Fibroblast of lung (primary cell): ENCODE measurements around the gene ATG7. TPM values are rescaled to one million over a fixed set of nuclear protein-coding genes. Genes with fewer than 3 reads are reported as not detected.

Experiments used
- DNase-seq, 2 donors: peaks; one replicate each; pipeline versions ENCODE4 v3.0.0 to v3.0.0-alpha.2; 2010; ENCODE audit warnings: low read depth in 2 of 2
- H2AFZ ChIP-seq: 2 replicates; pipeline ENCODE4 v1.5.1; 2012; ENCODE audit warnings: low read length, control low read depth, inconsistent platforms
- H3K27ac ChIP-seq: 2 replicates; pipeline ENCODE4 v1.5.1; 2011; ENCODE audit warnings: low read length, control low read depth; ENCODE audit not compliant: insufficient read depth
- H3K27me3 ChIP-seq: 2 replicates; pipeline ENCODE4 v1.5.1; 2011; ENCODE audit warnings: mild to moderate bottlenecking, low read length; ENCODE audit not compliant: control insufficient read depth, insufficient read depth
- H3K36me3 ChIP-seq: 2 replicates; pipeline ENCODE4 v1.5.1; 2011; ENCODE audit warnings: low read length; ENCODE audit not compliant: control insufficient read depth, insufficient read depth
- H3K4me1 ChIP-seq: 2 replicates; pipeline ENCODE4 v1.5.1; 2011; ENCODE audit warnings: low read length; ENCODE audit not compliant: control insufficient read depth, insufficient read depth; ENCODE audit errors: extremely low read depth
- H3K4me2 ChIP-seq: 2 replicates; pipeline ENCODE4 v1.5.1; 2011; ENCODE audit warnings: low read length, control low read depth; ENCODE audit not compliant: insufficient read depth; ENCODE audit errors: extremely low read depth
- H3K4me3 ChIP-seq, 4 experiments: fragments of 200-600 bp in 1 of 4; sonication (generic) in 1 of 4; replicated peaks in 1 of 4; 2 replicates each; pipeline ENCODE4 v1.5.1; 2011 to 2016; ENCODE audit warnings: low read length in 4 of 4, low read depth in 3 of 4, mild to moderate bottlenecking in 3 of 4, control low read depth in 2 of 4, inconsistent platforms in 1 of 4, mixed read lengths in 1 of 4; ENCODE audit not compliant: insufficient read depth in 1 of 4; ENCODE audit errors: control extremely low read depth in 1 of 4
- H3K79me2 ChIP-seq: 2 replicates; pipeline ENCODE4 v1.5.1; 2012; ENCODE audit warnings: mild to moderate bottlenecking, low read length, inconsistent platforms; ENCODE audit not compliant: control insufficient read depth, insufficient read depth
- H3K9ac ChIP-seq: 2 replicates; pipeline ENCODE4 v1.5.1; 2011; ENCODE audit warnings: mild to moderate bottlenecking, low read length, control low read depth; ENCODE audit not compliant: insufficient read depth
- H3K9me3 ChIP-seq: 2 replicates; pipeline ENCODE4 v1.5.1; 2012; ENCODE audit warnings: low read depth, low read length; ENCODE audit not compliant: control insufficient read depth, insufficient read depth
- H4K20me1 ChIP-seq: 2 replicates; pipeline ENCODE4 v1.5.1; 2011; ENCODE audit warnings: low read length; ENCODE audit not compliant: control insufficient read depth, insufficient read depth; ENCODE audit errors: extremely low read depth
- CTCF ChIP-seq, 2 donors: IDR thresholded peaks in 1 of 2; conservative IDR thresholded peaks in 1 of 2; 1 replicate in 1 of 2; 2 replicates in 1 of 2; pipeline ENCODE4 v1.5.1; 2011 to 2012; ENCODE audit warnings: low read length in 2 of 2, control low read depth in 1 of 2, inconsistent platforms in 1 of 2, low read depth in 1 of 2, mild to moderate bottlenecking in 1 of 2
- EZH2 ChIP-seq: IDR thresholded peaks from 2 replicates; pipeline ENCODE4 v1.5.1; 2012; ENCODE audit warnings: low read length, control low read depth, mild to moderate bottlenecking; ENCODE audit errors: missing control alignments
- polyA plus RNA-seq, 2 donors: library from polyadenylated mRNA; depleted of rRNA in 1 of 2; stranded (reverse) in 1 of 2; unstranded in 1 of 2; fragments of >200 nt; gene quantifications; 2 replicates each; pipeline ENCODE4 v1.2.1, GENCODE V29; 2011 to 2012; ENCODE audit warnings: missing spikeins in 1 of 2
- total RNA-seq: library from RNA; depleted of rRNA; stranded (reverse); fragments of >200 nt; gene quantifications from 2 replicates; pipeline ENCODE4 v1.2.1, GENCODE V29; 2014

Gene ATG7
- total and polyA plus RNA-seq, 2 donors (not counting 1 experiment from before 2014, with no cell fraction given), result 50.8 to 56.5 TPM

GRCh38 chr3:11236588-11237461 is 35.4 kb upstream of the ATG7 start:
- no peaks in the 10 kb centered on the region for H3K9me3 ChIP-seq
- H2AFZ ChIP-seq, result no peak overlapping the region
- H4K20me1 ChIP-seq, result no peaks in the 10 kb centered on the region
- H3K9ac ChIP-seq, result no peak overlapping the region
- H3K4me2 ChIP-seq, result no peak overlapping the region
- peaks cover 7% of the 10 kb centered on the region for H3K4me1 ChIP-seq
- no peaks in the 10 kb centered on the region for H3K27me3 ChIP-seq
- TF ChIP-seq CTCF (conservative IDR thresholded peaks at IDR 0.05 in 1 of 2, IDR thresholded peaks at IDR 0.05 in 1 of 2; ENCODE audit: low read depth in 1 of 2, low read length in 2 of 2) (peak; percentile 59 to 74), EZH2 (no peak)
- H3K36me3 ChIP-seq, result no peaks in the 10 kb centered on the region
- H3K4me3 ChIP-seq, result no peak overlapping the region
- peak; percentile 48 to 58 for DNase-seq
- peak overlapping the region; percentile 67 for H3K27ac ChIP-seq
- no peaks in the 10 kb centered on the region for H3K79me2 ChIP-seq

- Histone ChIP-seq H2AFZ (no peak overlapping the region), H3K4me2 (peak overlapping the region; percentile 72), H3K79me2 (no peaks in the 10 kb centered on the region), H3K9me3 (no peaks in the 10 kb centered on the region), H3K27me3 (no peaks in the 10 kb centered on the region), H3K4me3 (peak overlapping the region in 2 of 4 experiments; percentile 15 to 28), H3K4me1 (peaks cover 7% of the 10 kb centered on the region), H3K27ac (peak overlapping the region; percentile 67), H3K36me3 (no peaks in the 10 kb centered on the region), H4K20me1 (no peaks in the 10 kb centered on the region), H3K9ac (peak overlapping the region; percentile 11)
- peak; percentile 90 to 97 for DNase-seq
- TF ChIP-seq EZH2 (no peak), CTCF (conservative IDR thresholded peaks at IDR 0.05 in 1 of 2, IDR thresholded peaks at IDR 0.05 in 1 of 2; ENCODE audit: low read depth in 1 of 2, low read length in 2 of 2) (no peak)
These were observed 34.1 kb upstream of the ATG7 start for GRCh38 chr3:11238060-11238459.

- TF ChIP-seq CTCF (conservative IDR thresholded peaks at IDR 0.05 in 1 of 2, IDR thresholded peaks at IDR 0.05 in 1 of 2; ENCODE audit: low read depth in 1 of 2, low read length in 2 of 2), result no peak
- TF ChIP-seq EZH2, result no peak
- peak overlapping the region in 1 of 4 experiments; percentile 28 for H3K4me3 ChIP-seq
These were observed 33.3 kb upstream of the ATG7 start for GRCh38 chr3:11238880-11239279.

More at GRCh38 chr3:11238880-11239279, 33.3 kb upstream of the ATG7 start:
- Histone ChIP-seq H3K9me3 (no peaks in the 10 kb centered on the region), H3K4me1 (peaks cover 7% of the 10 kb centered on the region), H3K27me3 (no peaks in the 10 kb centered on the region), H3K9ac (no peak overlapping the region), H3K27ac (peak overlapping the region; percentile 67), H3K36me3 (no peaks in the 10 kb centered on the region), H3K4me2 (peak overlapping the region; percentile 72), H2AFZ (no peak overlapping the region), H3K79me2 (no peaks in the 10 kb centered on the region), H4K20me1 (no peaks in the 10 kb centered on the region)
- peak; percentile 89 to 99 for DNase-seq
